Measurements from ENCODE around the gene GRM8. TPM values are rescaled to one million over a fixed set of nuclear protein-coding genes. Genes with fewer than 3 reads are reported as not detected.
A peak's percentile ranks its signal among the peaks of the same experiment; 100 is the strongest.

Gene GRM8
- total and polyA plus RNA-seq, 9 of the 15 experiments (the other 6 are each of a cell fraction or from before 2014, with no cell fraction given) = 0.13 TPM; not detected in 7

DNA sequence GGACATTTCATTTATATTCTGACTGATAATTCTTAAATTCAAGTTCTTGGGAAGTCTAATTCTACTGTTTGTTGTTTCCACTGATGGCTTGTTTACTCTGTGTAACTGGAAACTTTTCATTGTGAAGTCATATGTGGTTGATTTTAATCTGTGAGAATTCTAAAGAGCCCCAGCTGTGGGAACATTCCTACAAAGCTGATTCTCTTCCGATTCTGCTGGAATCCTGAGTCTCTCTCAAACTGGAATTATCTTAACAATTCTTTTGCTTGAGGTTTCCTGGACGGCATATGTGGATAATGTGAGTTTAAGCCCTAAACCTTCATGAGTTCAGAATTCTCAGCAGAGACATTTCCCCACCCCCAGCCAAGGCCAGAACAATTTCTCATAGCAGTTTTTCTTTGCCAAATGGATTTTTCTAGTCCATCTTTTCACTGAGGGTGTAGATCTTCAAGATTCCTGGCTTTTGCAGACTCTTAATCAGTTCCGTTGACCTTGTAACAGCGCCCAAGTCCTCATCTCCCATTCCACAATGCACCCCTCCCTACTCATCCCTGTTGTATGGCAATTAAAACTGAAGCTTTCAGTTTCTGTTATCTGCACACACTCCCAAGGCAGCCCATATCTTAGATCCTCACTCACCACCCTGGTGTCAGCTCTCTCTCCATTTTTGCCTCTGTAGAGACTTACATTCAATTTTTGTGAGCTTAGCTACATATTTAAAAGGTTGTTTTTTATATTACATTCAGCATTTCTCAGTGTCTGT is 37.6 kb downstream of the GRM8 start (continued):
- 0 out of 4 replicates have a peak, but pooled peaks of 1 of the 2 experiments have one; percentile 8 for TF ChIP-seq FOXA3 (CRISPR knock-in tag; conservative IDR thresholded peaks at IDR 0.05 in 1 of 2, IDR thresholded peaks at IDR 0.05 in 1 of 2)
- TF ChIP-seq DPF2 (IDR thresholded peaks at IDR 0.05) = 0 out of 2 replicates have a peak, but pooled peaks have one; percentile 25
- TF ChIP-seq GTF2E2 (tag; IDR thresholded peaks at IDR 0.05) = no peak
- no peak for TF ChIP-seq SAFB2 (IDR thresholded peaks at IDR 0.05; ENCODE audit: borderline replicate concordance, low read depth, low read length, severe bottlenecking)
- no peak for TF ChIP-seq SMARCA4 (IDR thresholded peaks at IDR 0.05)
- TF ChIP-seq MCM2 (IDR thresholded peaks at IDR 0.05; ENCODE audit: low read depth) = no peak
- TF ChIP-seq, protein P1, sequence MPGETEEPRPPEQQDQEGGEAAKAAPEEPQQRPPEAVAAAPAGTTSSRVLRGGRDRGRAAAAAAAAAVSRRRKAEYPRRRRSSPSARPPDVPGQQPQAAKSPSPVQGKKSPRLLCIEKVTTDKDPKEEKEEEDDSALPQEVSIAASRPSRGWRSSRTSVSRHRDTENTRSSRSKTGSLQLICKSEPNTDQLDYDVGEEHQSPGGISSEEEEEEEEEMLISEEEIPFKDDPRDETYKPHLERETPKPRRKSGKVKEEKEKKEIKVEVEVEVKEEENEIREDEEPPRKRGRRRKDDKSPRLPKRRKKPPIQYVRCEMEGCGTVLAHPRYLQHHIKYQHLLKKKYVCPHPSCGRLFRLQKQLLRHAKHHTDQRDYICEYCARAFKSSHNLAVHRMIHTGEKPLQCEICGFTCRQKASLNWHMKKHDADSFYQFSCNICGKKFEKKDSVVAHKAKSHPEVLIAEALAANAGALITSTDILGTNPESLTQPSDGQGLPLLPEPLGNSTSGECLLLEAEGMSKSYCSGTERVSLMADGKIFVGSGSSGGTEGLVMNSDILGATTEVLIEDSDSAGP (CRISPR knock-in tag; IDR thresholded peaks at IDR 0.05) = no peak
- TF ChIP-seq, protein P2, sequence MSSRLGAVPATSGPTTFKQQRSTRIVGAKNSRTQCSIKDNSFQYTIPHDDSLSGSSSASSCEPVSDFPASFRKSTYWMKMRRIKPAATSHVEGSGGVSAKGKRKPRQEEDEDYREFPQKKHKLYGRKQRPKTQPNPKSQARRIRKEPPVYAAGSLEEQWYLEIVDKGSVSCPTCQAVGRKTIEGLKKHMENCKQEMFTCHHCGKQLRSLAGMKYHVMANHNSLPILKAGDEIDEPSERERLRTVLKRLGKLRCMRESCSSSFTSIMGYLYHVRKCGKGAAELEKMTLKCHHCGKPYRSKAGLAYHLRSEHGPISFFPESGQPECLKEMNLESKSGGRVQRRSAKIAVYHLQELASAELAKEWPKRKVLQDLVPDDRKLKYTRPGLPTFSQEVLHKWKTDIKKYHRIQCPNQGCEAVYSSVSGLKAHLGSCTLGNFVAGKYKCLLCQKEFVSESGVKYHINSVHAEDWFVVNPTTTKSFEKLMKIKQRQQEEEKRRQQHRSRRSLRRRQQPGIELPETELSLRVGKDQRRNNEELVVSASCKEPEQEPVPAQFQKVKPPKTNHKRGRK (tag; IDR thresholded peaks at IDR 0.05) = no peak
- no peak for TF ChIP-seq TCF7L2 (IDR thresholded peaks at IDR 0.05; ENCODE audit: low read depth, low read length)
- TF ChIP-seq ZC3H8 (IDR thresholded peaks at IDR 0.05) = no peak
- TF ChIP-seq ARID1B (IDR thresholded peaks at IDR 0.05) = peak; percentile 23; the same call in 1 of the 2 replicates
- no peak for TF ChIP-seq MCM7 (IDR thresholded peaks at IDR 0.05)
- peak; percentile 15 for TF ChIP-seq MEIS2 (IDR thresholded peaks at IDR 0.05; ENCODE audit: partially characterized antibody)
- TF ChIP-seq, protein P3, sequence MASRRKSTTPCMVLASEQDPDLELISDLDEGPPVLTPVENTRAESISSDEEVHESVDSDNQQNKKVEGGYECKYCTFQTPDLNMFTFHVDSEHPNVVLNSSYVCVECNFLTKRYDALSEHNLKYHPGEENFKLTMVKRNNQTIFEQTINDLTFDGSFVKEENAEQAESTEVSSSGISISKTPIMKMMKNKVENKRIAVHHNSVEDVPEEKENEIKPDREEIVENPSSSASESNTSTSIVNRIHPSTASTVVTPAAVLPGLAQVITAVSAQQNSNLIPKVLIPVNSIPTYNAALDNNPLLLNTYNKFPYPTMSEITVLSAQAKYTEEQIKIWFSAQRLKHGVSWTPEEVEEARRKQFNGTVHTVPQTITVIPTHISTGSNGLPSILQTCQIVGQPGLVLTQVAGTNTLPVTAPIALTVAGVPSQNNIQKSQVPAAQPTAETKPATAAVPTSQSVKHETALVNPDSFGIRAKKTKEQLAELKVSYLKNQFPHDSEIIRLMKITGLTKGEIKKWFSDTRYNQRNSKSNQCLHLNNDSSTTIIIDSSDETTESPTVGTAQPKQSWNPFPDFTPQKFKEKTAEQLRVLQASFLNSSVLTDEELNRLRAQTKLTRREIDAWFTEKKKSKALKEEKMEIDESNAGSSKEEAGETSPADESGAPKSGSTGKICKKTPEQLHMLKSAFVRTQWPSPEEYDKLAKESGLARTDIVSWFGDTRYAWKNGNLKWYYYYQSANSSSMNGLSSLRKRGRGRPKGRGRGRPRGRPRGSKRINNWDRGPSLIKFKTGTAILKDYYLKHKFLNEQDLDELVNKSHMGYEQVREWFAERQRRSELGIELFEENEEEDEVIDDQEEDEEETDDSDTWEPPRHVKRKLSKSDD (conservative IDR thresholded peaks at IDR 0.05; ENCODE audit: low read length) = no peak
- no peak for TF ChIP-seq SMAD2 (IDR thresholded peaks at IDR 0.05; ENCODE audit: low read depth, low read length)
- TF ChIP-seq NFXL1 (CRISPR knock-in tag; IDR thresholded peaks at IDR 0.05) = no peak
- TF ChIP-seq ZNF445 (CRISPR knock-in tag; IDR thresholded peaks at IDR 0.05; ENCODE audit: low read depth) = no peak
- TF ChIP-seq THRAP3 (IDR thresholded peaks at IDR 0.05; ENCODE audit: borderline replicate concordance) = no peak
- no peak for TF ChIP-seq U2AF2 (optimal IDR thresholded peaks at IDR 0.05; ENCODE audit: low read depth, low read length)
- no peak for TF ChIP-seq ZNF696 (CRISPR knock-in tag; conservative IDR thresholded peaks at IDR 0.05)
- TF ChIP-seq, protein P4, sequence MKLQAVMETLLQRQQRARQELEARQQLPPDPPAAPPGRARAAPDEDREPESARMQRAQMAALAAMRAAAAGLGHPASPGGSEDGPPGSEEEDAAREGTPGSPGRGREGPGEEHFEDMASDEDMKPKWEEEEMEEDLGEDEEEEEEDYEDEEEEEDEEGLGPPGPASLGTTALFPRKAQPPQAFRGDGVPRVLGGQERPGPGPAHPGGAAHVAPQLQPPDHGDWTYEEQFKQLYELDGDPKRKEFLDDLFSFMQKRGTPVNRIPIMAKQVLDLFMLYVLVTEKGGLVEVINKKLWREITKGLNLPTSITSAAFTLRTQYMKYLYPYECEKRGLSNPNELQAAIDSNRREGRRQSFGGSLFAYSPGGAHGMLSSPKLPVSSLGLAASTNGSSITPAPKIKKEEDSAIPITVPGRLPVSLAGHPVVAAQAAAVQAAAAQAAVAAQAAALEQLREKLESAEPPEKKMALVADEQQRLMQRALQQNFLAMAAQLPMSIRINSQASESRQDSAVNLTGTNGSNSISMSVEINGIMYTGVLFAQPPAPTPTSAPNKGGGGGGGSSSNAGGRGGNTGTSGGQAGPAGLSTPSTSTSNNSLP (IDR thresholded peaks at IDR 0.05; ENCODE audit: borderline replicate concordance, low read depth, low read length) = no peak

Data from K562 (cell line).